ENCODE measurements around the gene ZMYND8.

GRCh38 chr20:47273591-47274235, 82.8 kb downstream of the ZMYND8 start:
- TF ChIP-seq CTCF (conservative IDR thresholded peaks at IDR 0.05) = no peak
- TF ChIP-seq EZH2 (IDR thresholded peaks at IDR 0.05; ENCODE audit: low read depth) = no peak
